Muscle layer of colon (tissue), 2 donors: Measurements from ENCODE around the gene PMEPA1.

Source experiments
- H3K27ac ChIP-seq: one replicate; pipeline ENCODE4 v1.7.0; 2013; ENCODE audit warnings: low read depth, mild to moderate bottlenecking, low read length, moderate library complexity
- H3K27me3 ChIP-seq, 2 donors: one replicate each; pipeline ENCODE4 v1.7.0; 2013; ENCODE audit warnings: low read length in 2 of 2, mild to moderate bottlenecking in 2 of 2; ENCODE audit not compliant: insufficient read depth in 2 of 2, control insufficient read depth in 1 of 2
- H3K36me3 ChIP-seq: one replicate; pipeline ENCODE4 v1.7.0; 2013; ENCODE audit warnings: mild to moderate bottlenecking, low read length; ENCODE audit not compliant: insufficient read depth
- H3K4me1 ChIP-seq: one replicate; pipeline ENCODE4 v1.7.0; 2013; ENCODE audit warnings: mild to moderate bottlenecking, low read length; ENCODE audit not compliant: insufficient read depth
- H3K4me3 ChIP-seq, 2 donors: one replicate each; pipeline ENCODE4 v1.7.0; 2013; ENCODE audit warnings: low read length in 2 of 2, low read depth in 1 of 2, mild to moderate bottlenecking in 1 of 2, moderate library complexity in 1 of 2
- H3K9ac ChIP-seq: one replicate; pipeline ENCODE4 v1.7.0; 2013; ENCODE audit warnings: low read length
- H3K9me3 ChIP-seq: one replicate; pipeline ENCODE4 v1.7.0; 2013; ENCODE audit warnings: mild to moderate bottlenecking, low read length
- donor health status: abdominal sarcoma.
- donor health status: Adenocarcinoma of cecum.

PMEPA1 gene

DNA sequence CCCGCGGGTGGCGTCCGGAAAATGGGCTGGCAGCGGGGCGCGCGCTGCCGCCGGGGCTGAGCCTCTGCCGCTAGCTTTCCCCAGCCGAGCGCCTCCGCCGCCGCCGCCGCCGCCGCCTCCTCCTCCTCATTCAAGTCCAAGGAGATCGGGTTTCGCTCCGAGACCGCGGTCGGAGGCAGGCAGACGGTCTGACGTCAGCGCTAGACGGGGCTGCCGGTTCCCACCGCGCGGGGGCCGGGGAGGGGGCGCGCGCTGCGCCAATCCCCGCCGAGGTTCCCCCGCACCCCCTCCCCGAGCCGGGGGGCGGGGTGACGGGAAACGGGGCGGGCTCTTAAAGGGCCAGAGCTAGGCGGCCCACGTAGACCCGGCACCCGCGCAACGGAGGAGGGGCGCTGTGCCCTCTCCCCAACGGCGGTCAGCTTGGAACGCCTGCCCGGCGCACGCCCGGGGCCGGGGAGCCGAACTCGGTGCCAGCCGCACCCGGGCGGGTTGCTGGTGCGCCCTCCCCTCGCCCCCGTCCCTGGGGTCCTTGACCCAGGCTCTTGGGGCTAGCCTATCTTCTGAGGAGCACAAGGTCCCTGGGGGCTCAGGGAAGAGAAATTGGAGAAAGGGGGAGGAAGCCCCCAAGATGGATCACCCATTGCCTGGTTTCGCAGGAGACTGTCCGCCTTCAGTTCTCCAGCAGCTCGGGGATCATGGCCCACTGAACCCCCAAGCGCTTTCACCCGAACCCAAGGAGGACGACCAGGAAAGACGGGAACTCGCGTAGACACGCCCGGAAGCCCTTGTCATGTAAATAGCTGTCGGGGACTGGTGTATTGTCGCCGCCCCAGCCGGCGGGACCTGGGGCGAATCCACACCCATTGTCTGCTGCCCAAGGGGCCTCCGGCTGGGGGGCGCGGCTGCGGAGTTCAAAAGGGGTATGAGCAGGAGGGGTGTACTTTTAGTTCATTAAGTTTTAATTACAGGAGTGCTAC lies at the start of gene PMEPA1:
Gene PMEPA1 (minus strand): TSS at position 193 of the 977 bp plus-strand sequence. CDS start 433 bp downstream, outside the sequence.
- Histone ChIP-seq H3K4me3 (peak within 1 kb of the TSS; percentile 93 to 99), H3K27ac (peak within 1 kb of the TSS; percentile 68), H3K9me3 (no peaks in the 10 kb centered on the region), H3K4me1 (peaks cover 28% of the 10 kb centered on the region), H3K9ac (peak within 1 kb of the TSS; percentile 79), H3K36me3 (no peaks in the 10 kb centered on the region), H3K27me3 (no peaks in the 10 kb centered on the region)

DNA sequence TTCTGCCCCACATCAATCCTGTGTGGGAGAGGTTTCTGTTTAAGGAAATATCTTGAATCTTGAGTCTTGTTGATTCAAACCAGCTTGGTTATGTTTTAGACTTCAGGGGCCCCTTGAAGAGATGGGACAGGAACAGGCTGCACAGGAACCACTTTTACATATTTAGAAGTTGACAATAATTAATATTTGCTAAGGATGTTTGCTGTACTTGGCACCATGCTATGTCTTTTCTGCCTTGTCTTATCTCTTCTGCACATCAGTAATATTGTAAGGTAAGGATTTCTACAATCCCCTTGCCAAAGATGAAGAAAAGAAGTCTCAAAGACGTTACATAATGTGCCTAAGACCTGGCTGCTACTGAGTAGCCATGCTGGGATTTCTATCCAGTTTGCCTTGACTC lies 48.0 kb upstream of the PMEPA1 start:
- no peaks in the 10 kb centered on the region for H3K27me3 ChIP-seq
- no peak overlapping the region for H3K9ac ChIP-seq
- H3K4me1 ChIP-seq = no peaks in the 10 kb centered on the region
- no peaks in the 10 kb centered on the region for H3K36me3 ChIP-seq
- no peaks in the 10 kb centered on the region for H3K9me3 ChIP-seq
- H3K27ac ChIP-seq = no peak overlapping the region
- no peak overlapping the region for H3K4me3 ChIP-seq

DNA sequence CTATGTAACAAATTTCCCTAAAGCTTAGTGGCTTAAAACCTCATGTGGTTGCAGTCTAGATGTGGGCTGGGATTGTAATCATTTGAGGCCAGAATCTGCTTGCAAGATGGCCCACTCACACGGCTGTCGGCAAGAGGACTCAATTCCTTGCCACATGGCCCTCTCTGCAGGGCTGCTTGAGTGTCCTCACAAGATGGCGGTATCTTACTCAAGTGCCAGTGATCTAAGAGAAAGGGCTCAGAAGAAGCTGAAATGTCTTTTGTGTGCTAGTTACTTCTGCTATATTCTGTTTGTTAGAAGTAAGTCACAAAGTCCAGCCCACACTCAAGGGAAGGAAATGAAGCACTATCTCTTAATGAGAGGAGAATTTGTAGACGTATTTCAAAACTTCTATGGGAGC lies 47.1 kb upstream of the PMEPA1 start:
- no peaks in the 10 kb centered on the region for H3K36me3 ChIP-seq

GRCh38 chr20:57756213-57756612 lies 46.4 kb upstream of the PMEPA1 start:
- Histone ChIP-seq H3K4me3 (no peak overlapping the region), H3K27ac (no peak overlapping the region), H3K4me1 (no peaks in the 10 kb centered on the region), H3K27me3 (no peaks in the 10 kb centered on the region), H3K36me3 (no peaks in the 10 kb centered on the region), H3K9ac (no peak overlapping the region), H3K9me3 (no peaks in the 10 kb centered on the region)

More for the DNA sequence above, 47.1 kb upstream of the PMEPA1 start:
- Histone ChIP-seq H3K4me3 (no peak overlapping the region), H3K4me1 (no peaks in the 10 kb centered on the region), H3K9me3 (no peaks in the 10 kb centered on the region), H3K27ac (no peak overlapping the region), H3K9ac (no peak overlapping the region), H3K27me3 (no peaks in the 10 kb centered on the region)

- Histone ChIP-seq H3K9ac (no peak overlapping the region), H3K9me3 (no peaks in the 10 kb centered on the region), H3K36me3 (no peaks in the 10 kb centered on the region), H3K4me3 (no peak overlapping the region), H3K27me3 (no peaks in the 10 kb centered on the region), H3K27ac (no peak overlapping the region), H3K4me1 (no peaks in the 10 kb centered on the region)
Measured at GRCh38 chr20:57755609-57756008, 45.8 kb upstream of the PMEPA1 start.

- Histone ChIP-seq H3K4me1 (peaks cover 4% of the 10 kb centered on the region), H3K36me3 (no peaks in the 10 kb centered on the region), H3K27me3 (no peaks in the 10 kb centered on the region), H3K9ac (no peak overlapping the region), H3K4me3 (no peak overlapping the region), H3K9me3 (no peaks in the 10 kb centered on the region), H3K27ac (no peak overlapping the region)
Measured at GRCh38 chr20:57754190-57754589, 44.4 kb upstream of the PMEPA1 start.

GRCh38 chr20:57753332-57754164 lies 43.7 kb upstream of the PMEPA1 start:
- Histone ChIP-seq H3K4me1 (peaks cover 9% of the 10 kb centered on the region), H3K9me3 (no peaks in the 10 kb centered on the region), H3K9ac (no peak overlapping the region), H3K36me3 (no peaks in the 10 kb centered on the region), H3K4me3 (no peak overlapping the region), H3K27me3 (no peaks in the 10 kb centered on the region), H3K27ac (no peak overlapping the region)

- H3K27ac ChIP-seq = no peak overlapping the region
Measured at GRCh38 chr20:57751411-57751810, 41.6 kb upstream of the PMEPA1 start.

DNA sequence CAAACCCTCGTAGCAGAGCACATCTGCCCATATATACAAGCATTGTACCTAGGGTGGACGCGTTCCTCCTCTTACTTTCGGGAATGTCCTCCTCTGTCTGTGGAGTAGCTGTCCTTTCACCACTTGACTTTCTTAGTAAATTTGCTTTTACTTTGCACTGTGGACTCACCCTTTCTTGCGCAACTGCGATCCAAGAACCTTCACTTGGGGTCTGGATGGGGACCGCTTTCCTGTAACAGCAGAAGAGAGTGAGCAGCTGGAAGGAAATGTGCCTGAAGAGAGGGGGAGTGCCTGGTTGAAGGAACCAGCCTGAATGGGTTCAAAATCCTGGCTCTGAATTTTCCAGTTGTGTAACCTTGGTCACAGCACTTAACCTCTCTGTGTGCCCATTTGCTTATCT lies 40.1 kb upstream of the PMEPA1 start:
- no peak overlapping the region for H3K27ac ChIP-seq
- peaks cover 19% of the 10 kb centered on the region for H3K4me1 ChIP-seq
- H3K9me3 ChIP-seq = no peaks in the 10 kb centered on the region
- no peaks in the 10 kb centered on the region for H3K36me3 ChIP-seq
- H3K27me3 ChIP-seq = no peaks in the 10 kb centered on the region
- H3K4me3 ChIP-seq = no peak overlapping the region
- H3K9ac ChIP-seq = no peak overlapping the region

More at GRCh38 chr20:57751411-57751810, 41.6 kb upstream of the PMEPA1 start:
- Histone ChIP-seq H3K36me3 (no peaks in the 10 kb centered on the region), H3K4me1 (peaks cover 19% of the 10 kb centered on the region), H3K4me3 (no peak overlapping the region), H3K9me3 (no peaks in the 10 kb centered on the region), H3K27me3 (no peaks in the 10 kb centered on the region), H3K9ac (no peak overlapping the region)

DNA sequence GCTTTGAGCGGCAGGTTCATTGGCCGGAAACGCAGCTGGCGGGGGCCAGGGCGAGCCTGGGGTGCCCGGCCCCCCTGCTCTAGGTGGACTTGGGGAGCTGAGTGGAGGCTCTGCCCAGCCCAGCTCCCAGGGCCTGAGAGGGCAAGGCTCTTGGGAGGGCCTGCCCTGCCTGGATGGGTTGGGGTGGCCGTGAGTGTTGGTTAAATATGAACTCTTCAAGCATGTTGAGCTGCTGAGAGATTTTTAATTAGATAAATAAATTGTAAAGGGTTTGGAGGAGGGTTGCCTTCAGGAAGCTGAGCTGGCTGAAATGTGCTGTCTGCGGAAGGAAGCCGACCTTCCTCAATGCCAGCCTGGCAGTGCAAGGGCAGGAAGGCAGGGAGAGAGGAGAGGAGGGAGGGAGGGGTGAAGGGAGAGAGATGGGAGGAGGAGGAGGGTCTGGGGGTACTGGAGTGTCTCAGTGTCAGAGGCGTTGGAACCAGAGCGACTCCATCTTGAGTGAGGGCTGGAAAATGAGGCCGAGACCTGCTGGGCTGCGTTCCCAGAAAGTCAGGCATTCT lies 39.4 kb upstream of the PMEPA1 start:
- Histone ChIP-seq H3K9ac (peak overlapping the region; percentile 14), H3K9me3 (no peaks in the 10 kb centered on the region), H3K27ac (peak overlapping the region; percentile 14), H3K27me3 (no peaks in the 10 kb centered on the region), H3K4me3 (peak overlapping the region; percentile 36 to 58), H3K36me3 (no peaks in the 10 kb centered on the region), H3K4me1 (peaks cover 19% of the 10 kb centered on the region)

- Histone ChIP-seq H3K27me3 (no peaks in the 10 kb centered on the region), H3K27ac (peak overlapping the region; percentile 14), H3K4me3 (peak overlapping the region; percentile 36 to 58), H3K36me3 (no peaks in the 10 kb centered on the region), H3K9ac (peak overlapping the region; percentile 14), H3K9me3 (no peaks in the 10 kb centered on the region), H3K4me1 (peaks cover 19% of the 10 kb centered on the region)
Measured at GRCh38 chr20:57748601-57749130, 38.9 kb upstream of the PMEPA1 start.
